Esophagus squamous epithelium (tissue), 4 donors: ENCODE measurements around the gene ATG12.

Experiments
- POLR2A ChIP-seq, 4 donors: fragments of 450-650 bp; IDR thresholded peaks; one replicate each; pipeline ENCODE4 v1.6.1; 2017; ENCODE audit warnings: antibody characterized with exemption in 4 of 4, mild to moderate bottlenecking in 4 of 4, moderate library complexity in 3 of 4
- TF ChIP-seq, protein P1 (sequence below), 6 experiments: fragments of 450-650 bp in 4 of 6; fragments of 200-600 bp in 2 of 6; sonication (generic) in 2 of 6; IDR thresholded peaks; one replicate each; pipeline ENCODE4 v1.5.1; 2016 to 2019; ENCODE audit warnings: antibody characterized with exemption in 6 of 6, mild to moderate bottlenecking in 4 of 6, moderate library complexity in 4 of 6

DNA sequence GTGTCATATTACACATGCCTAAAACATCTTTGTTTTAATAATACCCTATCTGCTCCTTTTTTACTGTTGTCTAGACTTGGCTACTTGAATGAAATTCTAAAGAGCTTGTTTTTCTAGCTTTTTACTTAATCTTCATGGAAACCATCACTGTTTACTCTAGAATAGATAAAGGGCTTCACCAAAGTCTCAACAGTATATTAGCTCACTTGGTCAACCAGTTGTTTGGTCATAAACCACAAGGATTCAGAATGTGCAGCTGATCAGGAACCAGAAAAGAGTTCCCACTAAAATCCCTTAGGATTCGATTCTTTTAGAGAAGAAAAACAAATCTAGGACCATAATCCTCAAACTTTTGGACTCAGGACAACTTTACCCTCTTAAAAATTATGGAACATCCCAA, 62.9 kb downstream of the ATG12 start:
- TF ChIP-seq, protein P1, sequence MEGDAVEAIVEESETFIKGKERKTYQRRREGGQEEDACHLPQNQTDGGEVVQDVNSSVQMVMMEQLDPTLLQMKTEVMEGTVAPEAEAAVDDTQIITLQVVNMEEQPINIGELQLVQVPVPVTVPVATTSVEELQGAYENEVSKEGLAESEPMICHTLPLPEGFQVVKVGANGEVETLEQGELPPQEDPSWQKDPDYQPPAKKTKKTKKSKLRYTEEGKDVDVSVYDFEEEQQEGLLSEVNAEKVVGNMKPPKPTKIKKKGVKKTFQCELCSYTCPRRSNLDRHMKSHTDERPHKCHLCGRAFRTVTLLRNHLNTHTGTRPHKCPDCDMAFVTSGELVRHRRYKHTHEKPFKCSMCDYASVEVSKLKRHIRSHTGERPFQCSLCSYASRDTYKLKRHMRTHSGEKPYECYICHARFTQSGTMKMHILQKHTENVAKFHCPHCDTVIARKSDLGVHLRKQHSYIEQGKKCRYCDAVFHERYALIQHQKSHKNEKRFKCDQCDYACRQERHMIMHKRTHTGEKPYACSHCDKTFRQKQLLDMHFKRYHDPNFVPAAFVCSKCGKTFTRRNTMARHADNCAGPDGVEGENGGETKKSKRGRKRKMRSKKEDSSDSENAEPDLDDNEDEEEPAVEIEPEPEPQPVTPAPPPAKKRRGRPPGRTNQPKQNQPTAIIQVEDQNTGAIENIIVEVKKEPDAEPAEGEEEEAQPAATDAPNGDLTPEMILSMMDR (IDR thresholded peaks at IDR 0.05): no peak
- no peak for TF ChIP-seq POLR2A (IDR thresholded peaks at IDR 0.05)
